Smooth muscle cell (in vitro differentiated cells): ENCODE data around the gene GAS5. TPM values are rescaled to one million over a fixed set of nuclear protein-coding genes. Genes with fewer than 3 reads are reported as not detected.

Source experiments
- DNase-seq: peaks from one replicate; lab custom pipeline; 2025; ENCODE audit not compliant: unreplicated experiment; lab: John Stamatoyannopoulos, UW
- H2AFZ ChIP-seq: fragments of 200-600 bp; sonication (generic); 2 replicates; pipeline ENCODE4 v1.6.0; 2016; ENCODE audit warnings: antibody characterized with exemption, low read depth, mild to moderate bottlenecking
- H3F3A ChIP-seq: fragments of 200-600 bp; sonication (generic); 2 replicates; pipeline ENCODE4 v1.6.0; 2017; ENCODE audit warnings: antibody characterized with exemption, low read depth
- H3K27ac ChIP-seq: fragments of 200-600 bp; sonication (generic); 2 replicates; pipeline ENCODE4 v1.5.1; 2016; ENCODE audit warnings: low read depth, mild to moderate bottlenecking
- H3K27me3 ChIP-seq: fragments of 200-600 bp; sonication (generic); 2 replicates; pipeline ENCODE4 v1.6.1; 2016; ENCODE audit warnings: low read depth, mild to moderate bottlenecking
- H3K36me3 ChIP-seq: fragments of 200-600 bp; sonication (generic); 2 replicates; pipeline ENCODE4 v1.5.1; 2016; ENCODE audit warnings: low read depth
- H3K4me1 ChIP-seq: fragments of 200-600 bp; sonication (generic); 2 replicates; pipeline ENCODE4 v1.5.1; 2016; ENCODE audit warnings: low read depth
- H3K4me2 ChIP-seq: fragments of 200-600 bp; sonication (generic); 2 replicates; pipeline ENCODE4 v1.6.0; 2016; ENCODE audit warnings: mild to moderate bottlenecking
- H3K4me3 ChIP-seq: fragments of 200-600 bp; sonication (generic); 2 replicates; pipeline ENCODE4 v1.5.1; 2016; ENCODE audit warnings: mild to moderate bottlenecking
- H3K79me2 ChIP-seq: fragments of 200-600 bp; sonication (generic); 2 replicates; pipeline ENCODE4 v1.6.0; 2016; ENCODE audit warnings: low read depth, mild to moderate bottlenecking
- H3K9ac ChIP-seq: fragments of 200-600 bp; sonication (generic); 2 replicates; pipeline ENCODE4 v1.6.0; 2016; ENCODE audit warnings: low read depth
- H3K9me3 ChIP-seq: fragments of 200-600 bp; sonication (generic); replicated peaks from 2 replicates; pipeline ENCODE4 v1.5.1; 2016; ENCODE audit warnings: low read depth
- H4K20me1 ChIP-seq: fragments of 200-600 bp; sonication (generic); 2 replicates; pipeline ENCODE4 v1.6.0; 2016; ENCODE audit warnings: low read depth
- WGBS: methylation state at CpG from one replicate; pipeline ENCODE4 v1.1.7; 2016; ENCODE audit warnings: low lambda C conversion rate; 5-methylcytosine and 5-hydroxymethylcytosine counted together
- polyA plus RNA-seq: library from polyadenylated mRNA; unstranded; fragments of >200 nt; fragmentation: Nextera tagmentation; extraction: Ambion mirVana; gene quantifications from 2 replicates; pipeline ENCODE4 v1.2.1, GENCODE V29; 2016
- total RNA-seq: library from RNA; depleted of rRNA; stranded (reverse); fragments of >200 nt; gene quantifications from 2 replicates; pipeline ENCODE4 v1.2.3, GENCODE V29; 2014
- TF ChIP-seq, protein P1 (sequence below): fragments of 200-600 bp; sonication (generic); IDR thresholded peaks from 2 replicates; pipeline ENCODE4 v1.5.1; 2017; ENCODE audit warnings: borderline replicate concordance, mild to moderate bottlenecking, antibody characterized with exemption; ENCODE audit not compliant: insufficient read depth, poor library complexity, severe bottlenecking

The GAS5 gene
- total RNA-seq = 206 and 276 TPM in 2 replicates
- 104 and 156 TPM in 2 replicates for polyA plus RNA-seq

DNA sequence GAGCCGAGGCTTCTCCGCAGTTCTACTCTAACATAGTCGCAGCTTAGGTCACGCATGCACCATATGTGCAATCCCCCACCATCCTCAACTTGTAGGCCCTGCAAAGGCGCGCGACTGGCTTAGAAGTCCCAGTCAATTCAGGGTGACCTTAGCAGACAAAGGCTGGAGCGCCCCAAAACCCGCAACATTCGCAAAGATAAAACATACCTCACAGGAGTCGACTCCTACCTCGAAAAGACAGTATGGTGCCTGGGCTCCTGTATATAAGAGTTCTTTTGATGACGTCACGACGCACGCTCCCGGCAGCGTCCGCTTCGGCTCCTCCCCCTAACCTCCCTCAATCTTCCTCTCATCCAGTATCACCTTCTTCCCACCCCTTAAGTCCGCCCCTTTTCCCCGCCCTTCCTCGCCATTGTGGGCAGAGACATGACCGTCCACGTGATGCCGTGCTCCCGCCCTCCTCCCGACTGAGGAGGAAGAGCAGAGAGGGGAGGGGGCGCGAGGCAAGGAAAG, at the start of gene GAS5:
GAS5 (minus strand) TSS at position 237 of the 513 bp plus-strand sequence.
- Histone ChIP-seq H3K27ac (peak within 1 kb of the TSS; percentile 67), H3K4me2 (peak within 1 kb of the TSS; percentile 90), H3K4me1 (peaks cover 32% of the 10 kb centered on the region), H3K4me3 (peak within 1 kb of the TSS; percentile 65), H4K20me1 (peaks cover 49% of the 10 kb centered on the region), H3F3A (peaks cover 39% of the 10 kb centered on the region), H3K79me2 (peaks cover 38% of the 10 kb centered on the region), H3K36me3 (peaks cover 23% of the 10 kb centered on the region), H2AFZ (peak within 1 kb of the TSS; percentile 86), H3K9ac (peak within 1 kb of the TSS; percentile 64), H3K27me3 (no peaks in the 10 kb centered on the region), H3K9me3 (no peaks in the 10 kb centered on the region)
- peak; percentile 88 for DNase-seq
- TF ChIP-seq, protein P1, sequence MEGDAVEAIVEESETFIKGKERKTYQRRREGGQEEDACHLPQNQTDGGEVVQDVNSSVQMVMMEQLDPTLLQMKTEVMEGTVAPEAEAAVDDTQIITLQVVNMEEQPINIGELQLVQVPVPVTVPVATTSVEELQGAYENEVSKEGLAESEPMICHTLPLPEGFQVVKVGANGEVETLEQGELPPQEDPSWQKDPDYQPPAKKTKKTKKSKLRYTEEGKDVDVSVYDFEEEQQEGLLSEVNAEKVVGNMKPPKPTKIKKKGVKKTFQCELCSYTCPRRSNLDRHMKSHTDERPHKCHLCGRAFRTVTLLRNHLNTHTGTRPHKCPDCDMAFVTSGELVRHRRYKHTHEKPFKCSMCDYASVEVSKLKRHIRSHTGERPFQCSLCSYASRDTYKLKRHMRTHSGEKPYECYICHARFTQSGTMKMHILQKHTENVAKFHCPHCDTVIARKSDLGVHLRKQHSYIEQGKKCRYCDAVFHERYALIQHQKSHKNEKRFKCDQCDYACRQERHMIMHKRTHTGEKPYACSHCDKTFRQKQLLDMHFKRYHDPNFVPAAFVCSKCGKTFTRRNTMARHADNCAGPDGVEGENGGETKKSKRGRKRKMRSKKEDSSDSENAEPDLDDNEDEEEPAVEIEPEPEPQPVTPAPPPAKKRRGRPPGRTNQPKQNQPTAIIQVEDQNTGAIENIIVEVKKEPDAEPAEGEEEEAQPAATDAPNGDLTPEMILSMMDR = no peak
- 2% methylated on average over 21 of the region's 30 CpGs for WGBS

DNA sequence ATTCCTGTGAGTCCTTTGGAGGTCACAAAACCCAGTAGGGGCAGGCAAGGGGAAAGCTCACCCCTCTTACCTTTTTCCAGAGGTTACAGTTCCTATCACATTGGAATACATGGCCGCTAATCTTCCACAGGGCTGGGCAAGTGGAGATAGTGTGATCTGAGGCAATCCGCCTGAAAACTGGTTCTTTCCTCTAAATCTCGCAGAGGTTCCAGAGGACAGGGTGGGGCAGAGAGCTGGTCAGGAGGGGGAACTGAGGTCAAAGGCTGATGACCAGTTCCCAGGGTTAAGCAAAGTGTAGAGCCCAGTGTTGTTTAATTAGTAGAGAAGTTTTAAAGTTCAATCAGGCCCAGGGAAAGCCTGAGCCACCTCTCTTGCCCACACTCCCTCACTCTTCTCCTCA, 49.4 kb upstream of the GAS5 start, which contains the start of gene SERPINC1:
SERPINC1 (minus strand) TSS at position 179 of the 400 bp plus-strand sequence; CDS start at position 111, 68 bp downstream.
- Histone ChIP-seq H3K4me2 (no peak within 1 kb of the TSS), H3K4me1 (no peaks in the 10 kb centered on the region), H3K27me3 (no peaks in the 10 kb centered on the region), H2AFZ (no peak within 1 kb of the TSS), H3K36me3 (no peaks in the 10 kb centered on the region), H3K27ac (no peak within 1 kb of the TSS), H3K4me3 (no peak within 1 kb of the TSS), H3K9ac (no peak within 1 kb of the TSS), H3F3A (no peaks in the 10 kb centered on the region), H3K79me2 (no peaks in the 10 kb centered on the region), H4K20me1 (no peaks in the 10 kb centered on the region), H3K9me3 (no peaks in the 10 kb centered on the region)
- TF ChIP-seq, protein P1 = no peak
- DNase-seq = no peak
- WGBS = 83% methylated on average over 3 of the region's 3 CpGs

DNA sequence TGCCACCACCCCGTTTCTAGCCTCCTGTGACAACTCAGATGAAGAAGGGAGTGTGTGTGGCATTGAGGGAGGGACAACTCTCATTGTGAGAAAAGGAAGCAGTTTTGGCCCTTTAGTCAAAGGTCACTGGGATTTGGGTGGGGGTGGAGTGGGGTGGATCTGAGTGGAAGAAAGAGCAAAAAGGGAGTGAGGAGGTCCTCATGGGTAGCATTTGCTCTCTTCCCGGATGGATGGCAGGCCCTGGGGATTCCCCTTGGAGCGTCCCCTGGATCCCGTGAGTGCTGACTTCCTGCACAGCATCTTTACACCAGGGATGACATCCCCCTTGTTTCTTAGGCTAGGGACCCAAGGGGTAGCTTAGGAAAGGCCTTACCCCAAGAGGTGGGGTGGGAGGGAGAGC, 48.9 kb upstream of the GAS5 start:
- H3K27ac ChIP-seq = no peak overlapping the region
- H3K9ac ChIP-seq = no peak overlapping the region
- no peak for DNase-seq
- no peaks in the 10 kb centered on the region for H3K4me1 ChIP-seq
- H3K4me2 ChIP-seq = no peak overlapping the region
- H2AFZ ChIP-seq = no peak overlapping the region
- no peaks in the 10 kb centered on the region for H4K20me1 ChIP-seq
- H3K4me3 ChIP-seq = no peak overlapping the region
- H3K27me3 ChIP-seq = no peaks in the 10 kb centered on the region
- no peaks in the 10 kb centered on the region for H3F3A ChIP-seq
- no peaks in the 10 kb centered on the region for H3K36me3 ChIP-seq
- no peaks in the 10 kb centered on the region for H3K9me3 ChIP-seq
- TF ChIP-seq, protein P1 = no peak
- WGBS = 87% methylated on average over 4 of the region's 4 CpGs
- no peaks in the 10 kb centered on the region for H3K79me2 ChIP-seq

DNA sequence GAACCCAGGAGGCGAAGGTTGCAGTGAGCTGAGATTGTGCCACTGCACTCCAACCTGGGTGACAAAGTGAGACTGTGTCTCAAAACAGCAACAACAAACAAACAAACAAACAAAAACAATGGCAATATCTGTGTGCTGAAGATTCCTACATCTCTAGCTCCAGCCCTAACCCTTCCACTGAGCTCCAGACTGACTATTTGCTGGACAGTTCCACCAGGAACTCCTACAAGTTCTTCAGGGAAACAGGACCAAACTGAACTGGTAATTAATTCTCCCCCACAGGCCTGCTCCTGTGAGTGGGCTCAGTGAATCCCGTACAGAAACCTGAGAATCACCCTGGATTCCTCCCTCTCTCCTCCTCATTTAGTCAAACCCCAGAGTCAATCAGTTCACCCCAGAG, 47.8 kb upstream of the GAS5 start:
- Histone ChIP-seq H3K27ac (no peak overlapping the region), H3F3A (no peaks in the 10 kb centered on the region), H3K4me1 (no peaks in the 10 kb centered on the region), H2AFZ (no peak overlapping the region), H4K20me1 (no peaks in the 10 kb centered on the region), H3K27me3 (no peaks in the 10 kb centered on the region), H3K4me2 (no peak overlapping the region), H3K9me3 (no peaks in the 10 kb centered on the region), H3K36me3 (no peaks in the 10 kb centered on the region), H3K4me3 (no peak overlapping the region), H3K9ac (no peak overlapping the region), H3K79me2 (no peaks in the 10 kb centered on the region)
- 87% methylated on average over 2 of the region's 2 CpGs for WGBS
- TF ChIP-seq, protein P1 = no peak
- no peak for DNase-seq
